ENCODE data around the gene ASF1B.

Gene ASF1B

GRCh38 chr19:14097532-14098151, 38.7 kb downstream of the ASF1B start:
- TF ChIP-seq EP300 (IDR thresholded peaks at IDR 0.05; ENCODE audit: borderline replicate concordance) (no peak), ZBTB7A (IDR thresholded peaks at IDR 0.05; ENCODE audit: low read depth) (no peak), USF1 (IDR thresholded peaks at IDR 0.05) (no peak), TCF12 (IDR thresholded peaks at IDR 0.05; ENCODE audit: low read depth) (no peak), YY1 (IDR thresholded peaks at IDR 0.05; ENCODE audit: low read depth) (no peak), RAD21 (IDR thresholded peaks at IDR 0.05; ENCODE audit: low read depth) (peak; percentile 6; the same call in 1 of the 2 replicates), EGR1 (IDR thresholded peaks at IDR 0.05) (no peak), NFIC (IDR thresholded peaks at IDR 0.05) (no peak), TAF1 (IDR thresholded peaks at IDR 0.05; ENCODE audit: low read depth) (no peak)

- TF ChIP-seq TCF12 (IDR thresholded peaks at IDR 0.05; ENCODE audit: low read depth) (no peak), RAD21 (IDR thresholded peaks at IDR 0.05; ENCODE audit: low read depth) (peak; percentile 19; the same call in 1 of the 2 replicates)
Observed at GRCh38 chr19:14096272-14096992, 40.0 kb downstream of the ASF1B start.

GRCh38 chr19:14094854-14095253, 41.5 kb downstream of the ASF1B start:
- no peak for TF ChIP-seq EGR1 (IDR thresholded peaks at IDR 0.05)
- no peak for TF ChIP-seq MAX (IDR thresholded peaks at IDR 0.05)
- no peak for TF ChIP-seq TAF1 (IDR thresholded peaks at IDR 0.05; ENCODE audit: low read depth)
- TF ChIP-seq RAD21 (IDR thresholded peaks at IDR 0.05; ENCODE audit: low read depth) = no peak
- TF ChIP-seq TCF12 (IDR thresholded peaks at IDR 0.05; ENCODE audit: low read depth) = no peak
- TF ChIP-seq USF1 (IDR thresholded peaks at IDR 0.05) = no peak
- no peak for TF ChIP-seq ZBTB7A (IDR thresholded peaks at IDR 0.05; ENCODE audit: low read depth)
- TF ChIP-seq FOXM1 (IDR thresholded peaks at IDR 0.05; ENCODE audit: borderline replicate concordance, low read depth) = no peak
- TF ChIP-seq REST (IDR thresholded peaks at IDR 0.05; ENCODE audit: low read depth) = no peak
- TF ChIP-seq TEAD4 (IDR thresholded peaks at IDR 0.05) = no peak
- no peak for TF ChIP-seq YY1 (IDR thresholded peaks at IDR 0.05; ENCODE audit: low read depth)

- TF ChIP-seq EP300 (IDR thresholded peaks at IDR 0.05; ENCODE audit: borderline replicate concordance) (no peak), YY1 (IDR thresholded peaks at IDR 0.05; ENCODE audit: low read depth) (no peak), CEBPB (IDR thresholded peaks at IDR 0.05) (no peak), EGR1 (IDR thresholded peaks at IDR 0.05) (no peak), NFIC (IDR thresholded peaks at IDR 0.05) (no peak), TCF12 (IDR thresholded peaks at IDR 0.05; ENCODE audit: low read depth) (no peak), USF1 (IDR thresholded peaks at IDR 0.05) (no peak), RAD21 (IDR thresholded peaks at IDR 0.05; ENCODE audit: low read depth) (no peak), TEAD4 (IDR thresholded peaks at IDR 0.05) (no peak), MAX (IDR thresholded peaks at IDR 0.05) (no peak)
Observed at GRCh38 chr19:14093117-14093823, 43.1 kb downstream of the ASF1B start.

GRCh38 chr19:14091813-14092462, 44.5 kb downstream of the ASF1B start:
- TF ChIP-seq MAX (IDR thresholded peaks at IDR 0.05) (0 out of 2 replicates have a peak, but pooled peaks have one; percentile 1), REST (IDR thresholded peaks at IDR 0.05; ENCODE audit: low read depth) (no peak)
